Loucy (cell line): Measurements from ENCODE around the gene B4GALT3.

Experiments used
- H2AFZ ChIP-seq: fragments of 200-600 bp; sonication (generic); 2 replicates; pipeline ENCODE4 v1.6.0; 2016; ENCODE audit warnings: antibody characterized with exemption, mild to moderate bottlenecking, low read length, moderate library complexity
- H3F3A ChIP-seq: fragments of 200-600 bp; 2 replicates; pipeline ENCODE4 v1.6.0; 2016; ENCODE audit warnings: antibody characterized with exemption, low read depth, mild to moderate bottlenecking
- H3K27me3 ChIP-seq: fragments of 200-600 bp; sonication (generic); 2 replicates; pipeline ENCODE4 v1.6.1; 2014; ENCODE audit warnings: low read length, mild to moderate bottlenecking; ENCODE audit not compliant: insufficient read depth, poor library complexity, severe bottlenecking
- H3K36me3 ChIP-seq: fragments of 200-600 bp; sonication (generic); 2 replicates; pipeline ENCODE4 v1.6.1; 2016; ENCODE audit warnings: low read length; ENCODE audit not compliant: insufficient read depth
- H3K4me1 ChIP-seq: fragments of 200-600 bp; sonication (generic); 2 replicates; pipeline ENCODE4 v1.5.1; 2014; ENCODE audit warnings: low read length, mild to moderate bottlenecking; ENCODE audit not compliant: insufficient read depth, poor library complexity, severe bottlenecking
- H3K4me2 ChIP-seq: fragments of 200-600 bp; sonication (generic); 2 replicates; pipeline ENCODE4 v1.6.0; 2014; ENCODE audit warnings: antibody characterized with exemption, low read length, low read depth, mild to moderate bottlenecking; ENCODE audit not compliant: poor library complexity, severe bottlenecking
- H3K4me3 ChIP-seq: fragments of 200-600 bp; sonication (generic); 2 replicates; pipeline ENCODE4 v1.5.1; 2014; ENCODE audit warnings: low read length, mild to moderate bottlenecking, mixed read lengths; ENCODE audit not compliant: poor library complexity, severe bottlenecking
- H3K79me2 ChIP-seq: fragments of 200-600 bp; sonication (generic); 2 replicates; pipeline ENCODE4 v1.6.1; 2014; ENCODE audit warnings: low read length; ENCODE audit not compliant: insufficient read depth
- H3K9ac ChIP-seq: fragments of 200-600 bp; sonication (generic); 2 replicates; pipeline ENCODE4 v1.6.0; 2014; ENCODE audit warnings: mild to moderate bottlenecking, low read depth, low read length, moderate library complexity; ENCODE audit not compliant: poor library complexity, severe bottlenecking
- H3K9me2 ChIP-seq: fragments of 200-600 bp; sonication (generic); replicated peaks from 2 replicates; pipeline ENCODE4 v1.6.1; 2016; ENCODE audit warnings: low read depth, low read length, mixed read lengths
- H3K9me3 ChIP-seq: fragments of 200-600 bp; sonication (generic); 2 replicates; pipeline ENCODE4 v1.6.1; 2014; ENCODE audit warnings: mild to moderate bottlenecking, antibody characterized with exemption, low read length, low read depth; ENCODE audit not compliant: insufficient read depth
- H4K20me1 ChIP-seq: fragments of 200-600 bp; sonication (generic); 2 replicates; pipeline ENCODE4 v1.6.0; 2014; ENCODE audit warnings: antibody characterized with exemption, low read length, mild to moderate bottlenecking; ENCODE audit not compliant: insufficient read depth, poor library complexity, severe bottlenecking
- EZH2phosphoT487 ChIP-seq: fragments of 200-600 bp; IDR thresholded peaks from 2 replicates; pipeline ENCODE4 v1.6.1; 2018; ENCODE audit warnings: antibody characterized with exemption, mild to moderate bottlenecking, moderate library complexity, borderline replicate concordance
- TF ChIP-seq, protein P1 (sequence below): fragments of 200-600 bp; sonication (generic); conservative IDR thresholded peaks from 2 replicates; pipeline ENCODE4 v1.5.1; 2014; ENCODE audit warnings: mild to moderate bottlenecking, antibody characterized with exemption, low read length

B4GALT3 gene

DNA sequence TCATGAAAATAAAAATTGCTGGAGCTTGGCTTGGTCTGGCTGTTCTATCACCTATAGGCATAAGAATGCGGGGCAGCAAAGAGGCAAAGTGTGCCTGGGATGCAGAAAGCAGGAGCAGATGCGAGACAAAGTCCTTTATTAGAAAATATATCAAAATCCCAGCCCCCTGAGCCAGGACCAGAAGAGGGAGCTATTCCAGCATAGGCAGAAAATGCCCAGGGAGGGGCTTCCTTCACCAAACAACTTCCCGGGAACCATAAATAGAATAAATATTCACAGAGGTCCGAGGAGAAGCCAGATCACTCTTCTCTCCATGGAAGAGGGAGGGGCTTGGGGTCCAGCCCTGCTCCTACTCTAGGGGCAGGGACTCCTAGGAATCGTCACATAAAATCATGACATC is 6.1 kb downstream of the B4GALT3 start:
- H3K79me2 ChIP-seq = peaks cover 20% of the 10 kb centered on the region
- no peak overlapping the region for H3K9ac ChIP-seq
- no peaks in the 10 kb centered on the region for H3K9me2 ChIP-seq
- no peaks in the 10 kb centered on the region for H3K9me3 ChIP-seq
- peaks cover 22% of the 10 kb centered on the region for H3K4me1 ChIP-seq
- no peak overlapping the region for H3K4me3 ChIP-seq
- H4K20me1 ChIP-seq = peaks cover under 1% of the 10 kb centered on the region
- no peak overlapping the region for H3K4me2 ChIP-seq
- H3K36me3 ChIP-seq = peaks cover 36% of the 10 kb centered on the region; the same call in 1 of the 2 replicates
- no peaks in the 10 kb centered on the region for H3F3A ChIP-seq
- H2AFZ ChIP-seq = no peak overlapping the region
- TF ChIP-seq, protein P1, sequence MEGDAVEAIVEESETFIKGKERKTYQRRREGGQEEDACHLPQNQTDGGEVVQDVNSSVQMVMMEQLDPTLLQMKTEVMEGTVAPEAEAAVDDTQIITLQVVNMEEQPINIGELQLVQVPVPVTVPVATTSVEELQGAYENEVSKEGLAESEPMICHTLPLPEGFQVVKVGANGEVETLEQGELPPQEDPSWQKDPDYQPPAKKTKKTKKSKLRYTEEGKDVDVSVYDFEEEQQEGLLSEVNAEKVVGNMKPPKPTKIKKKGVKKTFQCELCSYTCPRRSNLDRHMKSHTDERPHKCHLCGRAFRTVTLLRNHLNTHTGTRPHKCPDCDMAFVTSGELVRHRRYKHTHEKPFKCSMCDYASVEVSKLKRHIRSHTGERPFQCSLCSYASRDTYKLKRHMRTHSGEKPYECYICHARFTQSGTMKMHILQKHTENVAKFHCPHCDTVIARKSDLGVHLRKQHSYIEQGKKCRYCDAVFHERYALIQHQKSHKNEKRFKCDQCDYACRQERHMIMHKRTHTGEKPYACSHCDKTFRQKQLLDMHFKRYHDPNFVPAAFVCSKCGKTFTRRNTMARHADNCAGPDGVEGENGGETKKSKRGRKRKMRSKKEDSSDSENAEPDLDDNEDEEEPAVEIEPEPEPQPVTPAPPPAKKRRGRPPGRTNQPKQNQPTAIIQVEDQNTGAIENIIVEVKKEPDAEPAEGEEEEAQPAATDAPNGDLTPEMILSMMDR = peak; percentile 34
- TF ChIP-seq EZH2phosphoT487 = no peak
- no peaks in the 10 kb centered on the region for H3K27me3 ChIP-seq

DNA sequence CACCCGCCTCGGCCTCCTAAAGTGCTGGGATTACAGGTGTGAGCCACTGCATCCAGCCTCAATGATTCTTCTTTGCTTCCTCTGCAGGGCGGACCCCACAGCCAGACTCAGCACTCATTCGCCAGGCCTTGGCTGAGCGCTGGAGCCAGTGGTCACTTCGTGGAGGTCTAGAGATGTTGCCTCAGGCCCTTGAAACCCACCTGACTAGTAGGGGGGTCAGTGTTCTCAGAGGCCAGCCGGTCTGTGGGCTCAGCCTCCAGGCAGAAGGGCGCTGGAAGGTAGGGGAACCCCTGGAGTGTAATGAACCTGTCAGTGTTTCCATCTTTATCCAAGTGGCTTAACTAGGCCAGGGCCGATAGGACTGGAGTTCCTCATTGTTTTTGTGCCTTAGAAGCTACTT is 8.4 kb downstream of the B4GALT3 start:
- no peak overlapping the region for H2AFZ ChIP-seq
- no peaks in the 10 kb centered on the region for H3K9me2 ChIP-seq
- TF ChIP-seq EZH2phosphoT487 = no peak
- TF ChIP-seq, protein P1 = no peak
- peaks cover 8% of the 10 kb centered on the region for H3K4me1 ChIP-seq
- H3K4me2 ChIP-seq = no peak overlapping the region
- no peaks in the 10 kb centered on the region for H3K27me3 ChIP-seq
- H3K36me3 ChIP-seq = peaks cover 30% of the 10 kb centered on the region; the same call in 1 of the 2 replicates
- no peaks in the 10 kb centered on the region for H3F3A ChIP-seq
- H3K79me2 ChIP-seq = peaks cover 6% of the 10 kb centered on the region; the same call in 1 of the 2 replicates
- no peaks in the 10 kb centered on the region for H3K9me3 ChIP-seq
- H4K20me1 ChIP-seq = no peaks in the 10 kb centered on the region
- no peak overlapping the region for H3K4me3 ChIP-seq
- H3K9ac ChIP-seq = no peak overlapping the region

DNA sequence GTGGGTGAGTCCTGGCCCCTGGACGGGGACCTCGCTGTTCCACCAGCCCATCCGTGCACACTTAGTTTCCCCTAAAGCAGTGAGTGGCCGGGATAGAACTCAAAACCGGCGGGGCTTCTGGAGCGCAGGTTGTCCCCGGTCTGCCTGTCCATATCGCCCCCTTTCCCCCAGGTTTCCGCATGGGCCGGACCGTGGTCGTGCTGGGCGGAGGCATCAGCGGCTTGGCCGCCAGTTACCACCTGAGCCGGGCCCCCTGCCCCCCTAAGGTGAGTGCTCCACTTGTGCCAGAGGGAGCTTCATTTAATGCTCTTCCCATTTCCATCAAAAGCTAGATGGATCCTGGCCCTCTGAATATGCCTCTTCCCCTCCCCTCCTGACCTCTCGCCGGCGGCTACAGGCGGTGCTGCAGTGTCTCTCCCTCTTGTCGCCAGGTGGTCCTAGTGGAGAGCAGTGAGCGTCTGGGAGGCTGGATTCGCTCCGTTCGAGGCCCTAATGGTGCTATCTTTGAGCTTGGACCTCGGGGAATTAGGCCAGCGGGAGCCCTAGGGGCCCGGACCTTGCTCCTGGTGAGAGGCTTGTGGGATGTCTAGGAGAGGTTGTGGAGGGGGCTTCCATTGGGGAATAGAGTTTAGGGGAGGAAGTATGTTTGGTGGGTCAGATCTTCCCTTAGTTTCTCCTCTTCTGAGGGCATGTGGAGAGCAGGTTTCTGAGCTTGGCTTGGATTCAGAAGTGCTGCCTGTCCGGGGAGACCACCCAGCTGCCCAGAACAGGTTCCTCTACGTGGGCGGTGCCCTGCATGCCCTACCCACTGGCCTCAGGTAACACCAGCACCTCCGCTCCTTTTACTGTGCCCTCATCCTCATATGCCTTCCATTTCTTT is 10.4 kb downstream of the B4GALT3 start:
- no peaks in the 10 kb centered on the region for H4K20me1 ChIP-seq
- no peak for TF ChIP-seq EZH2phosphoT487
- TF ChIP-seq, protein P1 = no peak
- H3F3A ChIP-seq = no peaks in the 10 kb centered on the region
- H3K9ac ChIP-seq = peak overlapping the region; percentile 83
- peak overlapping the region; percentile 88 for H3K4me3 ChIP-seq
- no peaks in the 10 kb centered on the region for H3K9me3 ChIP-seq
- H3K4me1 ChIP-seq = peaks cover 11% of the 10 kb centered on the region
- H3K4me2 ChIP-seq = peak overlapping the region; percentile 89
- peaks cover 16% of the 10 kb centered on the region; the same call in 1 of the 2 replicates for H3K36me3 ChIP-seq
- no peaks in the 10 kb centered on the region for H3K9me2 ChIP-seq
- H3K27me3 ChIP-seq = no peaks in the 10 kb centered on the region
- peaks cover 4% of the 10 kb centered on the region; the same call in 1 of the 2 replicates for H3K79me2 ChIP-seq
- H2AFZ ChIP-seq = peak overlapping the region; percentile 76
